Heart left ventricle (tissue), 13 donors: ENCODE data around the gene SEMA5B.

Experiments
- POLR2A ChIP-seq, 2 donors: fragments of 450-650 bp; IDR thresholded peaks; one replicate each; pipeline ENCODE4 v1.6.1; 2017; ENCODE audit warnings: antibody characterized with exemption in 2 of 2, mild to moderate bottlenecking in 2 of 2, moderate library complexity in 2 of 2
- TF ChIP-seq, protein P1 (sequence below), 12 donors: fragments of 200-600 bp; sonication (generic) in 4 of 12; IDR thresholded peaks; one replicate each; pipeline versions ENCODE4 v1.5.0 to v1.8.0; 2018 to 2022; ENCODE audit warnings: antibody characterized with exemption in 12 of 12, mild to moderate bottlenecking in 5 of 12
- donor health status: ischemic (EF 13 %, LVEDD 7.1; RV severe dilation, severe dysfunction).
- donor health status: DM: no; HTN: yes; CAD: no.
- donor health status: DM: no; HTN: no; CAD: no.
- donor health status: ischemic (EF 25% LVEDD 6.9; RV normal size, moderate dysfunction).
- donor health status: ischemic (EF 25% LVEDD 5.7; RV mildly dilated, moderate dysfunction).
- donor health status: ischemic (EF 35%, LVEDD 5.7; RV mildly dilated, moderate dysfunction).
- donor health status: nonischemic (EF 11% LVEDD 7.7; RV severe dilation, severe dysfunction).
- donor health status: DM: yes; HTN: yes; CAD: no.
- donor health status: PGD.
- donor health status: ischemic (EF 29% LVEDD 5.4; RV normal size, mild dysfunction).
- donor health status: nonischemic (EF 23%, LVEDD 6.1; RV moderate dilation, normal function).

DNA sequence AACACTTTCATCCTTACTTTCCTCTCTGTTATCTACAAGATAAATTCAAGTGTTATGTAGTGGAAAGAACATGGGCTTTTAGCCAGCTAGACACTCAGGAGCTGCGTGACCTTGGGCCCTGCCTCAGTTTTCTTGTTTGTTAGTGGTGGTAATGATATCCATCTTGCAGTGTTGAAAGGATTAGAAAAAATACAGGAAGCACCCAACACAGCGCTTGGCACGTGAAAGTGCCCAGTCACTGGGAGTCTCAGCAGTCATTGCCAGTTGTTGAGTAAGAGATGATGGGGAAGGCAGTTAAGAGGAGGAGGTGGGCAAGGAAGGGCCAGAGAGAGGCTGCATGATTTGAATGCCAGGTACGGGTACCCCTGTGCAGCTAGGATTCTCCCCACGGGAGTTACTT is 44.6 kb upstream of the SEMA5B start:
- TF ChIP-seq, protein P1, sequence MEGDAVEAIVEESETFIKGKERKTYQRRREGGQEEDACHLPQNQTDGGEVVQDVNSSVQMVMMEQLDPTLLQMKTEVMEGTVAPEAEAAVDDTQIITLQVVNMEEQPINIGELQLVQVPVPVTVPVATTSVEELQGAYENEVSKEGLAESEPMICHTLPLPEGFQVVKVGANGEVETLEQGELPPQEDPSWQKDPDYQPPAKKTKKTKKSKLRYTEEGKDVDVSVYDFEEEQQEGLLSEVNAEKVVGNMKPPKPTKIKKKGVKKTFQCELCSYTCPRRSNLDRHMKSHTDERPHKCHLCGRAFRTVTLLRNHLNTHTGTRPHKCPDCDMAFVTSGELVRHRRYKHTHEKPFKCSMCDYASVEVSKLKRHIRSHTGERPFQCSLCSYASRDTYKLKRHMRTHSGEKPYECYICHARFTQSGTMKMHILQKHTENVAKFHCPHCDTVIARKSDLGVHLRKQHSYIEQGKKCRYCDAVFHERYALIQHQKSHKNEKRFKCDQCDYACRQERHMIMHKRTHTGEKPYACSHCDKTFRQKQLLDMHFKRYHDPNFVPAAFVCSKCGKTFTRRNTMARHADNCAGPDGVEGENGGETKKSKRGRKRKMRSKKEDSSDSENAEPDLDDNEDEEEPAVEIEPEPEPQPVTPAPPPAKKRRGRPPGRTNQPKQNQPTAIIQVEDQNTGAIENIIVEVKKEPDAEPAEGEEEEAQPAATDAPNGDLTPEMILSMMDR (IDR thresholded peaks at IDR 0.05), result no peak
- no peak for TF ChIP-seq POLR2A (IDR thresholded peaks at IDR 0.05)
